RPMI7951 (cell line): Measurements from ENCODE around the gene FRMD4B. TPM values are rescaled to one million over a fixed set of nuclear protein-coding genes. Genes with fewer than 3 reads are reported as not detected.

Experiments
- DNase-seq: peaks from one replicate; pipeline ENCODE4 v3.0.0-alpha.2; 2012; ENCODE audit warnings: low read depth
- total RNA-seq: library from RNA; depleted of rRNA; stranded (reverse); fragments of >200 nt; shearing (Covaris generic); gene quantifications from 2 replicates; pipeline ENCODE4 v1.2.3, GENCODE V29; 2014

The FRMD4B gene
- total RNA-seq, 1 experiment from 2014 or later = 2.6 TPM

- no peak for DNase-seq
These were observed 257.4 kb downstream of the FRMD4B start for GRCh38 chr3:69128509-69128908.

GRCh38 chr3:69126999-69127398 lies 258.9 kb downstream of the FRMD4B start:
- DNase-seq = no peak

- DNase-seq = no peak
These were observed 259.7 kb downstream of the FRMD4B start for GRCh38 chr3:69126216-69126615.

- no peak for DNase-seq
These were observed 263.5 kb downstream of the FRMD4B start, which contains the start of gene LMOD3 for GRCh38 chr3:69122403-69122802. LMOD3 (minus strand) TSS chr3:69122595; CDS start chr3:69122386, 209 bp downstream.

GRCh38 chr3:69121950-69122349 lies 263.9 kb downstream of the FRMD4B start:
- DNase-seq = no peak

GRCh38 chr3:69121513-69121912 lies 264.4 kb downstream of the FRMD4B start:
- DNase-seq = no peak

GRCh38 chr3:69120879-69121464 lies 264.9 kb downstream of the FRMD4B start:
- DNase-seq = peak; percentile 69
